Body of pancreas (tissue), 4 donors: ENCODE measurements around the gene GPM6B.

Experiments
- CTCF ChIP-seq, 7 experiments: fragments of 450-650 bp in 4 of 7; fragments of 200-600 bp in 3 of 7; sonication (generic) in 3 of 7; IDR thresholded peaks; one replicate each; pipeline ENCODE4 v1.5.1; 2016 to 2019; ENCODE audit warnings: antibody characterized with exemption in 7 of 7
- POLR2A ChIP-seq, 3 donors: fragments of 450-650 bp; IDR thresholded peaks; one replicate each; pipeline ENCODE4 v1.6.1; 2016; ENCODE audit warnings: antibody characterized with exemption in 3 of 3, mild to moderate bottlenecking in 2 of 3

DNA sequence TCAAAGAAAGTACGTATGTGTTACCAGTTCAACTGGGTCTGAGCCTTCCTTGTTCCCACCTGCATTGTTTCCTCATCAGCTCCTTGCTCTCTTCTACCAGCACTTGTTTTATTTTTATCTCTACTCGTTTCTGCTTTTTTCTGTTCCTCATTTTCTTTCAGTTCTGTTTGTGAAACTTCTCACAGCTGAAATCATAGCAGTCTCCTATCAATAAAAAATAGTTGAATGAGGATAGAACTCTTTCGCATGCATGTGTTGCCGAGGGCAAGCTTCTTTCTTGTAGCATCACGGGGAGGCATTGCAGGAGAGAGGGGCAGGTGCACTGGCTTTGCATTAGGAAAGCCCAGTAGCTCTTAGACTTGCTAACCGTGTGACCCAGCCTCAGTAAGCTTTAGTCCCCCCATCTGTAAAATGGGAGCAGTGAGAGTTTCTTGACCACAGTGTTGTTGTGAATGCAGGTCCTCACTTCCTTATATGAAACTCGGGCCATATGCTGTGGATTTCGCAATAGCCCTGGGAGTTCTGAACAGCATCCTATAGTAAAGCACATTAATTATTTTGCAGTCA is 57.7 kb downstream of the GPM6B start:
- TF ChIP-seq CTCF (IDR thresholded peaks at IDR 0.05), result no peak
- TF ChIP-seq POLR2A (IDR thresholded peaks at IDR 0.05), result no peak
